Testis (tissue), 3 donors: ENCODE results near the gene RASL11B. TPM values are rescaled to one million over a fixed set of nuclear protein-coding genes. Genes with fewer than 3 reads are reported as not detected.
A peak's percentile ranks its signal among the peaks of the same experiment; 100 is the strongest.

Experiments
- DNase-seq: peaks from one replicate; pipeline ENCODE4 v3.0.0-alpha.2; 2019
- H3K27ac ChIP-seq, 2 donors: fragments of 200-600 bp; sonication (generic); one replicate each; pipeline ENCODE4 v1.5.1; 2019
- H3K27me3 ChIP-seq: fragments of 200-600 bp; sonication (generic); one replicate; pipeline ENCODE4 v1.5.1; 2019
- H3K36me3 ChIP-seq: fragments of 200-600 bp; sonication (generic); one replicate; pipeline ENCODE4 v1.5.1; 2017; ENCODE audit warnings: low read depth; ENCODE audit errors: missing control alignments
- H3K4me1 ChIP-seq: fragments of 200-600 bp; sonication (generic); one replicate; pipeline ENCODE4 v1.5.1; 2019
- H3K4me3 ChIP-seq, 2 donors: fragments of 200-600 bp; sonication (generic); one replicate each; pipeline ENCODE4 v1.5.1; 2017 to 2019
- H3K9me3 ChIP-seq: fragments of 200-600 bp; sonication (generic); one replicate; pipeline ENCODE4 v1.5.1; 2017
- POLR2A ChIP-seq: fragments of 450-650 bp; IDR thresholded peaks from one replicate; pipeline ENCODE4 v1.6.1; 2017; ENCODE audit warnings: antibody characterized with exemption, mild to moderate bottlenecking, moderate library complexity
- WGBS, 2 donors: methylation state at CpG; one replicate each; pipeline ENCODE4 v1.1.5; 2018; 5-methylcytosine and 5-hydroxymethylcytosine counted together
- intact Hi-C: fragments of 100-400 bp; cut with DNase I; formaldehyde crosslinking; loops from one replicate; pipeline ENCODE4 v1.15.1; 2023; ENCODE audit warnings: low total_unique reads
- polyA plus RNA-seq: library from polyadenylated mRNA; stranded (reverse); fragments of 350-450 nt; fragmentation: Illumina TruSeq; extraction: RNeasy Lipid Tissue Mini Kit (QIAGEN cat#74804); gene quantifications from one replicate; pipeline ENCODE4 v1.2.3, GENCODE V29; 2014; ENCODE audit warnings: low read depth, low replicate concordance; ENCODE audit not compliant: insufficient read depth
- total RNA-seq, 2 donors: library from RNA; depleted of rRNA; stranded (reverse); fragments of >200 nt; gene quantifications; one replicate each; pipeline ENCODE4 v1.2.3, GENCODE V29; 2016
- TF ChIP-seq, protein P1 (sequence below), 3 experiments: fragments of 450-650 bp in 2 of 3; fragments of 200-600 bp in 1 of 3; sonication (generic) in 1 of 3; IDR thresholded peaks; one replicate each; pipeline ENCODE4 v1.5.1; 2016 to 2019; ENCODE audit warnings: antibody characterized with exemption in 3 of 3, mild to moderate bottlenecking in 2 of 3, moderate library complexity in 1 of 3

RASL11B gene
- total and polyA plus RNA-seq, 3 donors from 2014 or later: 15.3 to 25.5 (median 16.7) TPM

DNA sequence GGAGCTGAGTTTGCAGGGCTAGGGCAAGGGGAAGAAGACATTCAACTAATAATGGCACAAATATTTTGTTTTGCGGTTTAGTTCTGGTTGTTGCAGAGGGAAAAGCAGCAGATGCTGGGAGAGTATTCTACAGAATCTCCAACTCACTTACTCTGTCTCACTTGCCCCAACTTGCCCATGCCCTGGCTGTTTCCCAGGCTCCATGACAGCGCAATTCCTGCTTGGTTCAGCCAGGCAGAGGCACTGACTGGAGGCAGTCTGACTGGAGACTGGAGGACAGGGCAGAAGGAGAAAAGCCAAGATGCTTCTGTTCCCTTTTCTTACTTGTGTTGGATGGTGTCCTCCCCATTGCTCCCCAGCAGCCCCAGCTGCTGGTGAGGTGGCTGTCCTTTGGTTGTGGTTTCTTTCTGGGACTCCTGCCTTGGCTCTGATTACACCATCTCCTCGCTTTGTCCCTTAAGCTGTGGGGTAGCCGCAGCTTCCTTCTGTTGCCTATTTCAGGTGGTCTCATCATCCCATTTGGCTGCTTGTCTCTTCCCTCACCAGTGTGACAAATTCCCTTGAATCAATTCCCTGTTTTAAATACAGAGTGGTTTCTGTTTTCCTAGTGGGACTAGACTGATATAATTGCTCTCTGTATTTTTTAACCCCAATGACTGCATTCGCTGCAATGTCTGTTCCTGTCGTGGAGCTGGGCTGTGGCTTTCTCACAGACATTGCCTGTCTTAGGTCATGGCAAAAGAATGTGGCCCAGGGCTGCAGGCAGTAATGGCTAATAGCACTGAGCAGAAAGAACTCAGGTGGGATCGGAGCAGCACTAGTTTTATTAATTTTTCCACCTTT, 24.2 kb upstream of the RASL11B start:
- Histone ChIP-seq H3K27ac (no peak overlapping the region), H3K9me3 (no peaks in the 10 kb centered on the region), H3K4me3 (no peak overlapping the region), H3K36me3 (no peaks in the 10 kb centered on the region), H3K27me3 (no peaks in the 10 kb centered on the region), H3K4me1 (peaks cover 24% of the 10 kb centered on the region)
- intact Hi-C loops: no loop called here
- no peak for TF ChIP-seq POLR2A
- TF ChIP-seq, protein P1, sequence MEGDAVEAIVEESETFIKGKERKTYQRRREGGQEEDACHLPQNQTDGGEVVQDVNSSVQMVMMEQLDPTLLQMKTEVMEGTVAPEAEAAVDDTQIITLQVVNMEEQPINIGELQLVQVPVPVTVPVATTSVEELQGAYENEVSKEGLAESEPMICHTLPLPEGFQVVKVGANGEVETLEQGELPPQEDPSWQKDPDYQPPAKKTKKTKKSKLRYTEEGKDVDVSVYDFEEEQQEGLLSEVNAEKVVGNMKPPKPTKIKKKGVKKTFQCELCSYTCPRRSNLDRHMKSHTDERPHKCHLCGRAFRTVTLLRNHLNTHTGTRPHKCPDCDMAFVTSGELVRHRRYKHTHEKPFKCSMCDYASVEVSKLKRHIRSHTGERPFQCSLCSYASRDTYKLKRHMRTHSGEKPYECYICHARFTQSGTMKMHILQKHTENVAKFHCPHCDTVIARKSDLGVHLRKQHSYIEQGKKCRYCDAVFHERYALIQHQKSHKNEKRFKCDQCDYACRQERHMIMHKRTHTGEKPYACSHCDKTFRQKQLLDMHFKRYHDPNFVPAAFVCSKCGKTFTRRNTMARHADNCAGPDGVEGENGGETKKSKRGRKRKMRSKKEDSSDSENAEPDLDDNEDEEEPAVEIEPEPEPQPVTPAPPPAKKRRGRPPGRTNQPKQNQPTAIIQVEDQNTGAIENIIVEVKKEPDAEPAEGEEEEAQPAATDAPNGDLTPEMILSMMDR (IDR thresholded peaks at IDR 0.05): no peak
- WGBS, 2 donors: 82 to 85% methylated on average over 7 of the region's 7 CpGs
- DNase-seq: no peak

- Histone ChIP-seq H3K27me3 (no peaks in the 10 kb centered on the region), H3K4me1 (peaks cover 28% of the 10 kb centered on the region), H3K27ac (peak overlapping the region in 1 of 2 donors; percentile 43), H3K9me3 (no peaks in the 10 kb centered on the region), H3K4me3 (no peak overlapping the region), H3K36me3 (no peaks in the 10 kb centered on the region)
- 54 to 56% methylated on average over 10 of the region's 10 CpGs for WGBS, 2 donors
- peak; percentile 76 for DNase-seq
- intact Hi-C loops: no loop called here
- TF ChIP-seq POLR2A: no peak
- TF ChIP-seq, protein P1 (IDR thresholded peaks at IDR 0.05): no peak
Observed at GRCh38 chr4:52838729-52839586, 23.2 kb upstream of the RASL11B start.

GRCh38 chr4:52840531-52841370, 21.4 kb upstream of the RASL11B start:
- H3K4me3 ChIP-seq: no peak overlapping the region
- no peak overlapping the region for H3K27ac ChIP-seq
- intact Hi-C loops: no loop called here
- 86% methylated on average over 9 of the region's 9 CpGs for WGBS, 2 donors
- no peaks in the 10 kb centered on the region for H3K9me3 ChIP-seq
- no peak for DNase-seq
- H3K27me3 ChIP-seq: no peaks in the 10 kb centered on the region
- H3K36me3 ChIP-seq: no peaks in the 10 kb centered on the region
- TF ChIP-seq, protein P1 (IDR thresholded peaks at IDR 0.05): no peak
- no peak for TF ChIP-seq POLR2A
- H3K4me1 ChIP-seq: peaks cover 28% of the 10 kb centered on the region

DNA sequence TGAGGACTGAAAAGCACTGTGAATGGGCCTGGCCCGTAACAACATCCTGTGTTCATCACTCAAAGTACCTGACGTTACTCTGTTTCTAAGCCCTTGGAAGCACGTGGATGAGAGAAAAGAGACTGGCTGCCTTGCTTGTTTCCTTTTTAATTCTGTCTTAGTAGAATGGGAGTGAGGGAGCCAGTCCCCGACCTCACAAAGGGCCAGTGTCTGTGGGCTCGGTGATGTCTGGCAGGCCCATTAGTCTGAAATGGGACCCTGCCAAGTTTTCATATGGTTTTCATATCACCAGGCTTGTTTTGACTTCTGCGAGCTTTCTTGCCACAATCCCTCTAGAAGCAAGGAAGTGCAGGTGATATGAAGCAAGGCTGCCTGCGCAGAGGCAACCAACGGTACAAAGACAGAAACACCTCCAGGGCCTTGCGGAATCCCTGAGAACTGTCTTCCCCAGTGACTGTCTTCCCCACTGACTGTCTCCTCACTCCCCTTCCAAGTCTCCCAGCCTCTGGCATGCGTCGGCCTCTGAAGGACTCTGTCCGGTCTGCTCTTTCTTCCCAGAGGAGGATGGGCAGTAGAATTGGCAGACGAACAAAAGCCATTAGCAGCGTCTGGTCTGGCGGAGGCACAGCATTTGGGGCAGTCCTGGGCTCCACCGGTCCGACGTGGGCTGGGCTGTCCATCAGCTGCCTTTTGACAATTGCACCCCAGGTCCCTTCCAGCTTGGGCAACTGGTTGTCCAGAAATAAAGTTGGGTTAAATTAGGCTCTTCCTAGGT, 20.2 kb upstream of the RASL11B start:
- peaks cover 28% of the 10 kb centered on the region for H3K4me1 ChIP-seq
- WGBS, 2 donors: 51 to 74% methylated on average over 18 of the region's 18 CpGs
- no peaks in the 10 kb centered on the region for H3K36me3 ChIP-seq
- no peak for DNase-seq
- no peak overlapping the region for H3K4me3 ChIP-seq
- no peak overlapping the region for H3K27ac ChIP-seq
- H3K27me3 ChIP-seq: no peaks in the 10 kb centered on the region
- H3K9me3 ChIP-seq: no peaks in the 10 kb centered on the region
- no peak for TF ChIP-seq POLR2A
- TF ChIP-seq, protein P1 (IDR thresholded peaks at IDR 0.05): no peak
- intact Hi-C loops: no loop called here
